HG02973 (cell line): Measurements from ENCODE around the gene HMGB2.

Experiments used
- ATAC-seq: cut with Tn5 transposase; IDR thresholded peaks from one replicate; pipeline ENCODE4 v1.9.1; 2021; ENCODE audit warnings: moderate library complexity; ENCODE audit not compliant: unreplicated experiment

Gene HMGB2

GRCh38 chr4:173334891-173335752 lies 964 bp upstream of the HMGB2 start:
- ATAC-seq: peak; percentile 30

- peak; percentile 2 for ATAC-seq
Measured at GRCh38 chr4:173333658-173334084, 487 bp downstream of the HMGB2 start.

GRCh38 chr4:173332963-173333657 lies 1.0 kb downstream of the HMGB2 start:
- ATAC-seq: no peak

GRCh38 chr4:173332021-173332487 lies 2.1 kb downstream of the HMGB2 start:
- no peak for ATAC-seq

- no peak for ATAC-seq
Measured at GRCh38 chr4:173330590-173330989, 3.6 kb downstream of the HMGB2 start.

- no peak for ATAC-seq
Measured at GRCh38 chr4:173328236-173328901, 5.8 kb downstream of the HMGB2 start.

GRCh38 chr4:173325007-173325736 lies 9.0 kb downstream of the HMGB2 start:
- no peak for ATAC-seq

GRCh38 chr4:173319696-173320095 lies 14.5 kb downstream of the HMGB2 start:
- no peak for ATAC-seq

GRCh38 chr4:173318648-173319211 lies 15.4 kb downstream of the HMGB2 start:
- ATAC-seq: no peak

GRCh38 chr4:173318240-173318639 lies 15.9 kb downstream of the HMGB2 start:
- ATAC-seq: no peak

GRCh38 chr4:173317004-173317403 lies 17.2 kb downstream of the HMGB2 start:
- peak; percentile 57 for ATAC-seq

GRCh38 chr4:173316060-173316459 lies 18.1 kb downstream of the HMGB2 start:
- no peak for ATAC-seq

- ATAC-seq: no peak
Measured at GRCh38 chr4:173314715-173315114, 19.4 kb downstream of the HMGB2 start.

- ATAC-seq: no peak
Measured at GRCh38 chr4:173311368-173311767, 22.8 kb downstream of the HMGB2 start.

GRCh38 chr4:173307778-173308177 lies 26.4 kb downstream of the HMGB2 start:
- no peak for ATAC-seq

- ATAC-seq: peak; percentile 71
Measured at GRCh38 chr4:173301518-173302201, 32.5 kb downstream of the HMGB2 start.

GRCh38 chr4:173294444-173294843 lies 39.7 kb downstream of the HMGB2 start:
- ATAC-seq: no peak

GRCh38 chr4:173293663-173294062 lies 40.5 kb downstream of the HMGB2 start:
- no peak for ATAC-seq

GRCh38 chr4:173291899-173292298 lies 42.3 kb downstream of the HMGB2 start:
- no peak for ATAC-seq

GRCh38 chr4:173289353-173289727 lies 44.8 kb downstream of the HMGB2 start:
- ATAC-seq: no peak
